ENCODE measurements around the gene HECW1.
"Not testable (repeated sequence)": the region's sequence is repeated elsewhere in the genome, so short reads cannot be mapped to it uniquely, and the experiment has no call there.

The HECW1 gene

DNA sequence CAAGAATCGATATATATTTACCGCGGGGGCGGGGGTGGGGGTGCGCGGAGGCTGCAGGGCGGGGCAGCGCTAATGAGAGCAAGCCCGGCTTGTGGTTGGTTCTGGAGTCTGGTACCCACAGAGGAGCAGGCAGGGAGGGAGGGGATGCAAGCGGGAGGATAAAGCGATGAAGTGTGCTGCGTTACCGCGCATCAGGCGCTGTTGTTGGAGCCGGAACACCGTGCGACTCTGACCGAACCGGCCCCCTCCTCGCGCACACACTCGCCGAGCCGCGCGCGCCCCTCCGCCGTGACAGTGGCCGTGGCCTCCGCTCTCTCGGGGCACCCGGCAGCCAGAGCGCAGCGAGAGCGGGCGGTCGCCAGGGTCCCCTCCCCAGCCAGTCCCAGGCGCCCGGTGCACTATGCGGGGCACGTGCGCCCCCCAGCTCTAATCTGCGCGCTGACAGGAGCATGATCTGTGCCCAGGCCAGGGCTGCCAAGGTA lies at the start of gene HECW1:
TSS of gene HECW1 (plus strand) at position 189 of the 482 bp plus-strand sequence. CDS start 131,259 bp downstream, outside the sequence.
- H3K27ac ChIP-seq (ENCODE audit: low read depth, low read length) = no peak within 1 kb of the TSS
- peaks cover 6% of the 10 kb centered on the region for H3K27me3 ChIP-seq (ENCODE audit: control insufficient read depth, insufficient read depth, low read length)
- H3K4me3 ChIP-seq (ENCODE audit: low read length) = peak within 1 kb of the TSS; percentile 47
- no peak within 1 kb of the TSS for H3K9ac ChIP-seq (ENCODE audit: low read length)
- H3K4me1 ChIP-seq (ENCODE audit: control insufficient read depth, insufficient read depth, low read length) = no peaks in the 10 kb centered on the region
- no peaks in the 10 kb centered on the region for H3K36me3 ChIP-seq (ENCODE audit: control insufficient read depth, insufficient read depth, low read length)

GRCh38 chr7:43071604-43072003 lies 40.8 kb upstream of the HECW1 start:
- Histone ChIP-seq H3K27ac (ENCODE audit: low read depth, low read length) (no peak overlapping the region), H3K4me3 (ENCODE audit: low read length) (no peak overlapping the region), H3K27me3 (ENCODE audit: control insufficient read depth, insufficient read depth, low read length) (no peaks in the 10 kb centered on the region), H3K36me3 (ENCODE audit: control insufficient read depth, insufficient read depth, low read length) (no peaks in the 10 kb centered on the region), H3K4me1 (ENCODE audit: control insufficient read depth, insufficient read depth, low read length) (no peaks in the 10 kb centered on the region), H3K9ac (ENCODE audit: low read length) (no peak overlapping the region)

DNA sequence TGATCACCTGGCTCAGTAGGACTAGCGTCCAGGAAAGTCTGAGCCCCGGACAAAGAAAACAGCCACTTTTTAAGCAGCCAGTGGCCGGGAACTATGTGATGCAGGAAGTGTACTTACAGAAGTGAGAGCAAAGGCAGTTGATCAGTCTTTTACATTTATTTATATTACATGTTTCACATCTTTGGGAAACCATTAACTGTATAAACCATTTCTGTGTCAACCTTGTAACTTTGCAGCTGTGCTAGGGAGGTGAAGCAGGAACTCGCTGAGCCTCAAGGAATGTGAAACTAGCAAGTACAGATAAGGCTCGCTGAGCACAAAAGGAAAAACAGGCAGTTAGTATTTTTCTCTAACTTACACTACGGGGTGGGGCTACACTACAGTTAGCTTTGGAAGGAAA lies 39.9 kb upstream of the HECW1 start:
- no peak overlapping the region for H3K4me3 ChIP-seq (ENCODE audit: low read length)
- H3K36me3 ChIP-seq (ENCODE audit: control insufficient read depth, insufficient read depth, low read length) = no peaks in the 10 kb centered on the region
- no peaks in the 10 kb centered on the region for H3K27me3 ChIP-seq (ENCODE audit: control insufficient read depth, insufficient read depth, low read length)
- no peaks in the 10 kb centered on the region for H3K4me1 ChIP-seq (ENCODE audit: control insufficient read depth, insufficient read depth, low read length)
- no peak overlapping the region for H3K27ac ChIP-seq (ENCODE audit: low read depth, low read length)
- no peak overlapping the region for H3K9ac ChIP-seq (ENCODE audit: low read length)

- H3K4me3 ChIP-seq (ENCODE audit: low read length); H3K9ac ChIP-seq (ENCODE audit: low read length); H3K4me1 ChIP-seq (ENCODE audit: control insufficient read depth, insufficient read depth, low read length); H3K27ac ChIP-seq (ENCODE audit: low read depth, low read length); H3K36me3 ChIP-seq (ENCODE audit: control insufficient read depth, insufficient read depth, low read length); H3K27me3 ChIP-seq (ENCODE audit: control insufficient read depth, insufficient read depth, low read length): not testable (repeated sequence)
These were observed 38.6 kb upstream of the HECW1 start for GRCh38 chr7:43073811-43074210.

DNA sequence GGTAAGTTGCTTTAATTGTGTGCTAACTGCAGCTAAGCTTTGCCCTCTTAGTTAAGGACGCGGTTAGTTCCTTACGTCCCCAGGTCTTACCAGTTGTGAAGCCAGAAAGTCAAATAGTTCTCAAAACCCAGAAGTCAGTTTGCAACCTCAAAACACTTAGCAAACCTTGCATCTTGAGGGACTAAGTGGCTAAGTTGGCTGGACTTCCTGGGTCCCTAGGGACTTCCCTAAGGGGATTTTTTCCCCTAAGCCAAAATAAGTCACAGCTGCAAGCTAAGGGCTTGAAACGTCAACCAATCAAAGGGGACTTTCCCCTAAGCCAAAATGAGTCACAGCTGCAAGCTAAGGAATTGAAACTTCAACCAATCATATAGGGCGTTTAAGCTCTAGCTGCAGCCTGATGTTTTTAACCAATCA lies 36.2 kb upstream of the HECW1 start:
- no peaks in the 10 kb centered on the region for H3K36me3 ChIP-seq (ENCODE audit: control insufficient read depth, insufficient read depth, low read length)
- H3K9ac ChIP-seq (ENCODE audit: low read length) = no peak overlapping the region
- no peaks in the 10 kb centered on the region for H3K27me3 ChIP-seq (ENCODE audit: control insufficient read depth, insufficient read depth, low read length)
- H3K4me3 ChIP-seq (ENCODE audit: low read length) = no peak overlapping the region
- no peaks in the 10 kb centered on the region for H3K4me1 ChIP-seq (ENCODE audit: control insufficient read depth, insufficient read depth, low read length)
- H3K27ac ChIP-seq (ENCODE audit: low read depth, low read length) = no peak overlapping the region

DNA sequence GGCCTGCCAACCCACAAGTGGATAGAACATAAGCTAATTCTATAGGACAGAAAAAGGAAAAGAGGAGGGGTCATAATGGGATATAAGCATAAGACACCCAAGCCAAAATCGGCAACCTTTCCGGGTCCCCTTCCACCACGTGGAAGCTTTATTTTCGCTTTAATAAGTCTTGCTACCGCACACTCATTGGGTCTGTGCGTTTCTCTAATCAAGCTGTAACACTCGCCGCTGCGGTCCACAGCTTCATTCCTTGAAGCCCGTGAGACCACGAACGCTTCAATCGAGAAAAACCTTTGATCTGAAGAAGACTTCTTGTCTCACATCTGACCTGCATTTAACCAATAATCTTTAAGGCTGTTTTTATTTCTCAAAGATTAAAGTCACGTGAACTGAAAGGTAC lies 35.8 kb upstream of the HECW1 start:
- Histone ChIP-seq H3K4me1 (ENCODE audit: control insufficient read depth, insufficient read depth, low read length) (no peaks in the 10 kb centered on the region), H3K27me3 (ENCODE audit: control insufficient read depth, insufficient read depth, low read length) (no peaks in the 10 kb centered on the region), H3K4me3 (ENCODE audit: low read length) (no peak overlapping the region), H3K36me3 (ENCODE audit: control insufficient read depth, insufficient read depth, low read length) (no peaks in the 10 kb centered on the region), H3K9ac (ENCODE audit: low read length) (no peak overlapping the region), H3K27ac (ENCODE audit: low read depth, low read length) (no peak overlapping the region)

- Histone ChIP-seq H3K27ac (ENCODE audit: low read depth, low read length) (no peak overlapping the region), H3K4me1 (ENCODE audit: control insufficient read depth, insufficient read depth, low read length) (no peaks in the 10 kb centered on the region), H3K36me3 (ENCODE audit: control insufficient read depth, insufficient read depth, low read length) (no peaks in the 10 kb centered on the region), H3K4me3 (ENCODE audit: low read length) (no peak overlapping the region), H3K27me3 (ENCODE audit: control insufficient read depth, insufficient read depth, low read length) (no peaks in the 10 kb centered on the region), H3K9ac (ENCODE audit: low read length) (no peak overlapping the region)
These were observed 35.2 kb upstream of the HECW1 start for GRCh38 chr7:43077285-43077684.

DNA sequence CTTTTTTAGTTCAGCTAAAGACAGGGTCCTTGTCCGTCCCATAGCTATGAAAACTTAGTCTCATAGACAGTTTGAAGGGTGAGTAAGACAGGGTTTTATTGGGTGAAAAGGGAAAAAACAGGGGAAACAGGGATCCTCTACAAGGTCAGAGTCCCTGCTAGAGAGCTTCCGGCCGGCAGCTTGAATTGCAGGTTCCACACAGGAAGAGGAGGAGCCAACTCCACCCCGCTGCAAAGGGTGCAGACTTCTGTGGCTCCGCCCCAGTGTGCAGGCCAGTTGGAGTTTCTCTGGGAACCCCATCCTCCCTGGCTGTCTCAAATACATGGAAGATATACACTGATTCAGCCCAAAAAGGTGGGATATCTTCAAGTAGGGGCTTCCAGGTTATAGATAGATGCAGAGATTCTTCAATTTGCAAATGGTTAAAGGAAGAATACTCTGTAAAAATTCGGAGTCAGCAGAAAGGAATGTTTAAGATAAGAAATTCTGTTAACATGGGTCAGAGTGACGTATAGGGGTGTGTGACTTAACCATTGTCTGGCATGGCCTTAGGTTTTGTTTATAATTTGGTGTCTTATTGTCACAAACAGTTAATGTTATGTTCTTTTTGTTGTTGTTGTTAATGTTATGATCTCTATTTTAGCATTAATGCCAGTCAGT lies 34.6 kb upstream of the HECW1 start:
- no peak overlapping the region for H3K27ac ChIP-seq (ENCODE audit: low read depth, low read length)
- H3K27me3 ChIP-seq (ENCODE audit: control insufficient read depth, insufficient read depth, low read length) = no peaks in the 10 kb centered on the region
- no peaks in the 10 kb centered on the region for H3K36me3 ChIP-seq (ENCODE audit: control insufficient read depth, insufficient read depth, low read length)
- H3K4me1 ChIP-seq (ENCODE audit: control insufficient read depth, insufficient read depth, low read length) = no peaks in the 10 kb centered on the region
- H3K4me3 ChIP-seq (ENCODE audit: low read length) = no peak overlapping the region
- no peak overlapping the region for H3K9ac ChIP-seq (ENCODE audit: low read length)

DNA sequence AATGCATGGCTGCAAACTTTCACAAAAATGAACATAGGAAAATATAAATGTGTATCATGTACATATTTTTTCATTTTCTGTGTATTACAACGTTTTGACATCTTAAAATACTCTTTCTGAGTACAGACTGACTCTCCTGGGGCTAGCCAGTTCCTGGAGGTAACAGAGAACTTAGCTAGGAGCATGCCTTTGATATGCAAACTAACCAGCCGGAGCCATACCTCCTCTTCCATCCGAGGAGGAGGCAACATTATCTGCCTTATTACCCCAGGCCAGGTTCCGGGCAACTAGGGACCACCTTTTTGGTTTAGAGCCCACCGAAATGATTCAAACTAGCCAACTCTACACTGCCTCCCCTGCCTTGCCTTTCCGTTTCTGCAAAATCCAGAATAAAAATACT lies 33.7 kb upstream of the HECW1 start:
- Histone ChIP-seq H3K4me3 (ENCODE audit: low read length) (no peak overlapping the region), H3K27me3 (ENCODE audit: control insufficient read depth, insufficient read depth, low read length) (no peaks in the 10 kb centered on the region), H3K36me3 (ENCODE audit: control insufficient read depth, insufficient read depth, low read length) (no peaks in the 10 kb centered on the region), H3K27ac (ENCODE audit: low read depth, low read length) (no peak overlapping the region), H3K9ac (ENCODE audit: low read length) (no peak overlapping the region), H3K4me1 (ENCODE audit: control insufficient read depth, insufficient read depth, low read length) (no peaks in the 10 kb centered on the region)

- Histone ChIP-seq H3K9ac (ENCODE audit: low read length) (no peak overlapping the region), H3K27ac (ENCODE audit: low read depth, low read length) (no peak overlapping the region), H3K36me3 (ENCODE audit: control insufficient read depth, insufficient read depth, low read length) (no peaks in the 10 kb centered on the region), H3K27me3 (ENCODE audit: control insufficient read depth, insufficient read depth, low read length) (no peaks in the 10 kb centered on the region), H3K4me1 (ENCODE audit: control insufficient read depth, insufficient read depth, low read length) (no peaks in the 10 kb centered on the region), H3K4me3 (ENCODE audit: low read length) (no peak overlapping the region)
These were observed 30.8 kb upstream of the HECW1 start for GRCh38 chr7:43081603-43082002.

DNA sequence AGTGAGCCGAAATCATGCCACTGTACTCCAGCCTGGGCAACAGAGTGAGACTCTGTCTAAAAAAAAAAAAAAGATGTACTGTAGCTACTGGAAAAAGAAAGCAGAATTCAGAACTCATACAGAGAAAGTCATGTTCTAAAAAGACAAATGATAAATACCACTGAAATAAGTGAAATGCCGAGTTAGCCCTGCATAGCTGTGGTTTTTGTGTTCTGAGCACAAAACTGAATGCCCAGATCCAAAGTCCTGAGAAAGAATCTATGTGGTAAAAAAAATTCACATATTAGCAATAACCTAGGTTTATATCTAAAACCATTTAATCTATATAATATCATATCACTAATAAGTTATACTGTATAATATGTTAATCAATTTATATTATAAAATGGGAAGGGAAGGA lies 29.3 kb upstream of the HECW1 start:
- no peaks in the 10 kb centered on the region for H3K27me3 ChIP-seq (ENCODE audit: control insufficient read depth, insufficient read depth, low read length)
- no peak overlapping the region for H3K9ac ChIP-seq (ENCODE audit: low read length)
- H3K4me3 ChIP-seq (ENCODE audit: low read length) = no peak overlapping the region
- no peaks in the 10 kb centered on the region for H3K36me3 ChIP-seq (ENCODE audit: control insufficient read depth, insufficient read depth, low read length)
- H3K4me1 ChIP-seq (ENCODE audit: control insufficient read depth, insufficient read depth, low read length) = no peaks in the 10 kb centered on the region
- H3K27ac ChIP-seq (ENCODE audit: low read depth, low read length) = no peak overlapping the region

DNA sequence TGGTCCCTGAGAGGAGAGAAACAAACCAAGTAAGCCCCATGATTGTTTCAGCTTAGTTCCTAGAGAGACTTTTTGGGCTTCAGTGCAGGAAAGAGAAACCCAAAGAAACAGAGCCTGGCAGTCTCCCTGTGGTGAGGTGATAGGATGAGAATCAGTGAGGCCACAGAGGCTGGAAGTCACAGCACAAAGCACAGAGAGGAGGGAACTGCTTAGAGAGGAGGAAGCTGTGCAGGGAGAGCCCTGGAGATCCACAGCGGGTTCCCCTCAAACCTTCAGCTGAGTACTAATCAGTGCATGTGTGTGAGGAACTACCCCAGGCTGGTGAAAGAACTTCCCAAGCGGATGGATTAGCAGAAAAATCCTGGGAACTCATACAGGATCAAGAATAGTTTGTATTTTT lies 27.4 kb upstream of the HECW1 start:
- Histone ChIP-seq H3K27ac (ENCODE audit: low read depth, low read length) (no peak overlapping the region), H3K4me1 (ENCODE audit: control insufficient read depth, insufficient read depth, low read length) (no peaks in the 10 kb centered on the region), H3K4me3 (ENCODE audit: low read length) (no peak overlapping the region), H3K36me3 (ENCODE audit: control insufficient read depth, insufficient read depth, low read length) (no peaks in the 10 kb centered on the region), H3K27me3 (ENCODE audit: control insufficient read depth, insufficient read depth, low read length) (no peaks in the 10 kb centered on the region), H3K9ac (ENCODE audit: low read length) (no peak overlapping the region)

GRCh38 chr7:43085992-43086391 lies 26.5 kb upstream of the HECW1 start:
- Histone ChIP-seq H3K27ac (ENCODE audit: low read depth, low read length) (no peak overlapping the region), H3K4me1 (ENCODE audit: control insufficient read depth, insufficient read depth, low read length) (no peaks in the 10 kb centered on the region), H3K4me3 (ENCODE audit: low read length) (no peak overlapping the region), H3K36me3 (ENCODE audit: control insufficient read depth, insufficient read depth, low read length) (no peaks in the 10 kb centered on the region), H3K9ac (ENCODE audit: low read length) (no peak overlapping the region), H3K27me3 (ENCODE audit: control insufficient read depth, insufficient read depth, low read length) (no peaks in the 10 kb centered on the region)
